Measurements from ENCODE around the gene SMO. TPM values are rescaled to one million over a fixed set of nuclear protein-coding genes. Genes with fewer than 3 reads are reported as not detected.
A peak's percentile ranks its signal among the peaks of the same experiment; 100 is the strongest.
"Not testable (repeated sequence)": the region's sequence is repeated elsewhere in the genome, so short reads cannot be mapped to it uniquely, and the experiment has no call there.

The SMO gene
- total and polyA plus RNA-seq, 2 donors (not counting 1 experiment from before 2014, with no cell fraction given) = 0.39 to 1.4 TPM

GRCh38 chr7:129218514-129219062 lies 30.2 kb downstream of the SMO start:
- Histone ChIP-seq H3K9ac (ENCODE audit: low read length) (no peak overlapping the region), H4K20me1 (ENCODE audit: control insufficient read depth, insufficient read depth, low read length, poor library complexity, severe bottlenecking) (no peaks in the 10 kb centered on the region), H2AFZ (ENCODE audit: insufficient read depth, low read depth, low read length, poor library complexity, severe bottlenecking) (no peak overlapping the region), H3K79me2 (ENCODE audit: control insufficient read depth, insufficient read depth, low read length) (peaks cover 3% of the 10 kb centered on the region), H3K9me3 (ENCODE audit: control extremely low read depth in 1 of 3, control insufficient read depth in 2 of 3, insufficient read depth in 1 of 3, low read length in 2 of 3) (peaks cover 0 to 7% (median 0%) of the 10 kb centered on the region in 3 donors), H3K4me2 (replicated peaks; ENCODE audit: low read depth, low read length, poor library complexity, severe bottlenecking) (no peak overlapping the region), H3K27ac (ENCODE audit: low read length in 2 of 2) (no peak overlapping the region), H3K36me3 (replicated peaks in 1 of 2; ENCODE audit: control extremely low read depth in 1 of 2, control insufficient read depth in 1 of 2, extremely low read depth in 1 of 2, insufficient read depth in 2 of 2, low read length in 1 of 2) (no peaks in the 10 kb centered on the region), H3K4me1 (ENCODE audit: control insufficient read depth in 2 of 2, insufficient read depth in 2 of 2, low read length in 2 of 2) (peaks cover 11 to 20% of the 10 kb centered on the region in 2 donors), H3K4me3 (ENCODE audit: control extremely low read depth in 1 of 5, extremely low read depth in 1 of 5, insufficient read depth in 1 of 5, low read depth in 2 of 5, low read length in 4 of 5) (no peak overlapping the region), H3K27me3 (replicated peaks in 1 of 4; ENCODE audit: control extremely low read depth in 1 of 4, control insufficient read depth in 3 of 4, insufficient read depth in 4 of 4, low read length in 3 of 4) (no peaks in the 10 kb centered on the region)
- Mint-ChIP-seq H3K9me3 (ENCODE audit: insufficient read depth) (no peaks in the 10 kb centered on the region), H3K4me1 (peaks cover 16% of the 10 kb centered on the region), H3K27me3 (peaks cover 4% of the 10 kb centered on the region), H3K27ac (peak overlapping the region; percentile 37), H3K4me3 (no peak overlapping the region)
- TF ChIP-seq CTCF (IDR thresholded peaks at IDR 0.05) = peak; percentile 96
- no peak for TF ChIP-seq EZH2 (IDR thresholded peaks at IDR 0.05; ENCODE audit: borderline replicate concordance, insufficient read depth, low read depth, low read length, poor library complexity, severe bottlenecking)
- peak; percentile 84 for DNase-seq
- ChIA-PET CTCF (interaction anchor here (0.5 to 8.5 kb wide), 63 partner anchors 9 to 816 kb away, joined by 3 to 265 read pairs (median 4); partner anchors contain the start of gene KCP), POLR2A (interaction anchor here (0.6 to 0.8 kb wide), 3 partner anchors 43 to 183 kb away, joined by 3 to 9 read pairs (median 9); no protein-coding TSS in a partner anchor)
- WGBS (ENCODE audit: insufficient coverage) = 13% methylated on average over 9 of the region's 9 CpGs
- ATAC-seq (ENCODE audit: low read depth) = peak; percentile 82
- intact Hi-C loops (cut with micrococcal nuclease) = loop anchor here (1.0 kb wide), 2 partner anchors 53 to 254 kb away; no protein-coding TSS in a partner anchor

- DNase-seq; H4K20me1 ChIP-seq (ENCODE audit: control insufficient read depth, insufficient read depth, low read length, poor library complexity, severe bottlenecking); H3K4me3 Mint-ChIP-seq; H3K4me3 ChIP-seq (ENCODE audit: control extremely low read depth in 1 of 5, extremely low read depth in 1 of 5, insufficient read depth in 1 of 5, low read depth in 2 of 5, low read length in 4 of 5); H3K27ac ChIP-seq (ENCODE audit: low read length in 2 of 2); H3K27me3 Mint-ChIP-seq; H3K79me2 ChIP-seq (ENCODE audit: control insufficient read depth, insufficient read depth, low read length); H3K9me3 ChIP-seq (ENCODE audit: control extremely low read depth in 1 of 3, control insufficient read depth in 2 of 3, insufficient read depth in 1 of 3, low read length in 2 of 3); H3K9ac ChIP-seq (ENCODE audit: low read length); H3K9me3 Mint-ChIP-seq (ENCODE audit: insufficient read depth); H3K4me2 ChIP-seq (replicated peaks; ENCODE audit: low read depth, low read length, poor library complexity, severe bottlenecking); H3K27me3 ChIP-seq (replicated peaks in 1 of 4; ENCODE audit: control extremely low read depth in 1 of 4, control insufficient read depth in 3 of 4, insufficient read depth in 4 of 4, low read length in 3 of 4); H3K27ac Mint-ChIP-seq; ATAC-seq (ENCODE audit: low read depth); H2AFZ ChIP-seq (ENCODE audit: insufficient read depth, low read depth, low read length, poor library complexity, severe bottlenecking); intact Hi-C loops (cut with micrococcal nuclease); H3K36me3 ChIP-seq (replicated peaks in 1 of 2; ENCODE audit: control extremely low read depth in 1 of 2, control insufficient read depth in 1 of 2, extremely low read depth in 1 of 2, insufficient read depth in 2 of 2, low read length in 1 of 2): not testable (repeated sequence)
- POLR2A ChIA-PET = interaction anchor here (0.7 to 0.8 kb wide), 2 partner anchors 42 to 52 kb away, joined by 3 to 9 read pairs; no protein-coding TSS in a partner anchor
- WGBS (ENCODE audit: insufficient coverage) = 78% methylated on average over 3 of the region's 4 CpGs
- peaks cover 18% of the 10 kb centered on the region for H3K4me1 Mint-ChIP-seq
- H3K4me1 ChIP-seq (ENCODE audit: control insufficient read depth in 2 of 2, insufficient read depth in 2 of 2, low read length in 2 of 2) = peaks cover 14 to 21% of the 10 kb centered on the region in 2 donors
- CTCF ChIA-PET = interaction anchor here (0.5 to 8.5 kb wide), 45 partner anchors 9 to 816 kb away, joined by 3 to 265 read pairs (median 5); no protein-coding TSS in a partner anchor
Measured at GRCh38 chr7:129219166-129219565, 30.7 kb downstream of the SMO start.
